Measurements from ENCODE around the gene SPHKAP. TPM values are rescaled to one million over a fixed set of nuclear protein-coding genes. Genes with fewer than 3 reads are reported as not detected.

SPHKAP gene
- total and polyA plus RNA-seq, 7 donors = 0.15 to 0.83 (median 0.41) TPM; not detected in 2

- intact Hi-C loops (cut with DNase I) = no loop called here
- WGBS, 2 donors = 40 to 45% methylated on average over 10 of the region's 10 CpGs
- Histone ChIP-seq H3K36me3 (no peaks in the 10 kb centered on the region), H3K27ac (no peak overlapping the region), H3K27me3 (no peaks in the 10 kb centered on the region), H3K4me3 (no peak overlapping the region), H3K4me1 (no peaks in the 10 kb centered on the region), H3K9me3 (no peaks in the 10 kb centered on the region)
- TF ChIP-seq POLR2AphosphoS5 (IDR thresholded peaks at IDR 0.05) (no peak), CTCF (IDR thresholded peaks at IDR 0.05) (no peak), POLR2A (IDR thresholded peaks at IDR 0.05) (no peak), EP300 (IDR thresholded peaks at IDR 0.05) (no peak)
- DNase-seq = no peak
Measured at GRCh38 chr2:228016402-228016801, 165.1 kb downstream of the SPHKAP start.

- no peak for DNase-seq
- Histone ChIP-seq H3K4me3 (no peak overlapping the region), H3K4me1 (no peaks in the 10 kb centered on the region), H3K27me3 (no peaks in the 10 kb centered on the region), H3K36me3 (no peaks in the 10 kb centered on the region), H3K27ac (no peak overlapping the region), H3K9me3 (no peaks in the 10 kb centered on the region)
- WGBS, 2 donors = 83 to 84% methylated on average over 1 of the region's 1 CpG
- TF ChIP-seq POLR2AphosphoS5 (IDR thresholded peaks at IDR 0.05) (no peak), POLR2A (IDR thresholded peaks at IDR 0.05) (no peak), EP300 (IDR thresholded peaks at IDR 0.05) (no peak), CTCF (IDR thresholded peaks at IDR 0.05) (no peak)
- intact Hi-C loops (cut with DNase I) = no loop called here
Measured at GRCh38 chr2:228015741-228016140, 165.7 kb downstream of the SPHKAP start.

GRCh38 chr2:227996366-227996765 is 185.1 kb downstream of the SPHKAP start:
- intact Hi-C loops (cut with DNase I) = no loop called here
- DNase-seq = no peak
- H3K36me3 ChIP-seq = no peaks in the 10 kb centered on the region
- H3K27ac ChIP-seq = no peak overlapping the region
- no peak for TF ChIP-seq POLR2AphosphoS5 (IDR thresholded peaks at IDR 0.05)
- TF ChIP-seq POLR2A (IDR thresholded peaks at IDR 0.05) = no peak
- TF ChIP-seq EP300 (IDR thresholded peaks at IDR 0.05) = no peak
- no peak for TF ChIP-seq CTCF (IDR thresholded peaks at IDR 0.05)
- no peak overlapping the region for H3K4me3 ChIP-seq
- 49 to 54% methylated on average over 3 of the region's 3 CpGs for WGBS, 2 donors
- no peaks in the 10 kb centered on the region for H3K4me1 ChIP-seq
- no peaks in the 10 kb centered on the region for H3K27me3 ChIP-seq
- no peaks in the 10 kb centered on the region for H3K9me3 ChIP-seq

GRCh38 chr2:227990937-227991336 is 190.6 kb downstream of the SPHKAP start:
- Histone ChIP-seq H3K9me3 (no peaks in the 10 kb centered on the region), H3K27ac (no peak overlapping the region), H3K4me1 (no peaks in the 10 kb centered on the region), H3K4me3 (no peak overlapping the region), H3K36me3 (no peaks in the 10 kb centered on the region), H3K27me3 (no peaks in the 10 kb centered on the region)
- DNase-seq = no peak
- intact Hi-C loops (cut with DNase I) = no loop called here
- 64 to 81% methylated on average over 4 of the region's 4 CpGs for WGBS, 2 donors
- no peak for TF ChIP-seq POLR2A (IDR thresholded peaks at IDR 0.05)
- no peak for TF ChIP-seq POLR2AphosphoS5 (IDR thresholded peaks at IDR 0.05)

- no peak for DNase-seq
- 81 to 86% methylated on average over 3 of the region's 3 CpGs for whole genome bisulfite sequencing, 2 donors
- H3K4me3 ChIP-seq = no peak overlapping the region
- no peaks in the 10 kb centered on the region for H3K36me3 ChIP-seq
- no peaks in the 10 kb centered on the region for H3K4me1 ChIP-seq
- no peak overlapping the region for H3K27ac ChIP-seq
- H3K9me3 ChIP-seq = no peaks in the 10 kb centered on the region
- intact Hi-C loops (cut with DNase I) = no loop called here
- no peak for TF ChIP-seq CTCF (IDR thresholded peaks at IDR 0.05)
- no peak for TF ChIP-seq POLR2A (IDR thresholded peaks at IDR 0.05)
- TF ChIP-seq EP300 (IDR thresholded peaks at IDR 0.05) = no peak
- no peak for TF ChIP-seq POLR2AphosphoS5 (IDR thresholded peaks at IDR 0.05)
- H3K27me3 ChIP-seq = no peaks in the 10 kb centered on the region
Measured at GRCh38 chr2:227973241-227973640, 208.2 kb downstream of the SPHKAP start.
